ENCODE results near the gene NAA16.

- TF ChIP-seq CTCF (IDR thresholded peaks at IDR 0.05; ENCODE audit: poor library complexity, severe bottlenecking) (no peak), EP300 (conservative IDR thresholded peaks at IDR 0.05; ENCODE audit: poor library complexity, severe bottlenecking) (no peak), POLR2AphosphoS5 (IDR thresholded peaks at IDR 0.05) (no peak), RAD21 (conservative IDR thresholded peaks at IDR 0.05) (no peak), EZH2 (IDR thresholded peaks at IDR 0.05; ENCODE audit: borderline replicate concordance, insufficient read depth, low read length, poor library complexity, severe bottlenecking) (no peak), TAF1 (IDR thresholded peaks at IDR 0.05; ENCODE audit: low read depth) (no peak), SMC3 (conservative IDR thresholded peaks at IDR 0.05; ENCODE audit: poor library complexity) (no peak), REST (IDR thresholded peaks at IDR 0.05; ENCODE audit: borderline replicate concordance) (no peak), MXI1 (conservative IDR thresholded peaks at IDR 0.05; ENCODE audit: poor library complexity, severe bottlenecking) (no peak)
Observed at GRCh38 chr13:41313659-41314197, 2.7 kb downstream of the NAA16 start.
